ENCODE results near the gene ZNF282. TPM values are rescaled to one million over a fixed set of nuclear protein-coding genes. Genes with fewer than 3 reads are reported as not detected.

Gene ZNF282
- total RNA-seq, 1 experiment from 2014 or later, result 44.0 TPM

DNA sequence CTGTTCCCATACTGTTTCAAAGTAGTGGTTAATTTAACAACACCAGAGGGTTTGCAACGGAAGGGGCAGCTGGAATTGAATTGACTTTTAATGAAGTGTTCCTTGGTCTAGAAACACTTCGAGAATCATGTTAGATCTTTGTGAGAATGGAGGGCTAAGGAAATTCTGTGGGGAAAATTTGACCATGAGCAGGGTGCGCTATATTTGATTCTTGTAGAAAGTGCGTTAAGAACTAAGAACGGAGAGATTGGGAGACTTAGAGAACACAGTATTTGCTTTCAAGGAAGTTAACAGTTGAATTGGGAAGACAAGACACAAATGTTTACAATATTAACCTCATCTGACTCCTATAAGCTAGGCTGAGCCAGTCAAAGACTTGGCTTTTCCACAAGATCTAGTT lies 45.3 kb downstream of the ZNF282 start:
- TF ChIP-seq, protein P1, sequence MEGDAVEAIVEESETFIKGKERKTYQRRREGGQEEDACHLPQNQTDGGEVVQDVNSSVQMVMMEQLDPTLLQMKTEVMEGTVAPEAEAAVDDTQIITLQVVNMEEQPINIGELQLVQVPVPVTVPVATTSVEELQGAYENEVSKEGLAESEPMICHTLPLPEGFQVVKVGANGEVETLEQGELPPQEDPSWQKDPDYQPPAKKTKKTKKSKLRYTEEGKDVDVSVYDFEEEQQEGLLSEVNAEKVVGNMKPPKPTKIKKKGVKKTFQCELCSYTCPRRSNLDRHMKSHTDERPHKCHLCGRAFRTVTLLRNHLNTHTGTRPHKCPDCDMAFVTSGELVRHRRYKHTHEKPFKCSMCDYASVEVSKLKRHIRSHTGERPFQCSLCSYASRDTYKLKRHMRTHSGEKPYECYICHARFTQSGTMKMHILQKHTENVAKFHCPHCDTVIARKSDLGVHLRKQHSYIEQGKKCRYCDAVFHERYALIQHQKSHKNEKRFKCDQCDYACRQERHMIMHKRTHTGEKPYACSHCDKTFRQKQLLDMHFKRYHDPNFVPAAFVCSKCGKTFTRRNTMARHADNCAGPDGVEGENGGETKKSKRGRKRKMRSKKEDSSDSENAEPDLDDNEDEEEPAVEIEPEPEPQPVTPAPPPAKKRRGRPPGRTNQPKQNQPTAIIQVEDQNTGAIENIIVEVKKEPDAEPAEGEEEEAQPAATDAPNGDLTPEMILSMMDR (IDR thresholded peaks at IDR 0.05; ENCODE audit: insufficient read depth in 1 of 2, low read depth in 1 of 2, low read length in 1 of 2, severe bottlenecking in 1 of 2, unreplicated experiment in 1 of 2), result no peak
- peaks cover 9% of the 10 kb centered on the region; the same call in 1 of the 2 replicates for H3K9me3 ChIP-seq
- H3K4me3 ChIP-seq (ENCODE audit: low read depth, low read length), result peak overlapping the region; percentile 99
- intact Hi-C loops (cut with micrococcal nuclease; ENCODE audit: unreplicated experiment), result no loop called here
- H3K36me3 ChIP-seq (ENCODE audit: control insufficient read depth, insufficient read depth, low read length), result no peaks in the 10 kb centered on the region
- ChIA-PET POLR2A (no interaction called here), CTCF (interaction anchor here (1.5 kb wide), 1 partner anchor 21 kb away, joined by 4 read pairs; the partner anchor contains the start of gene ZNF783)
- Mint-ChIP-seq H3K9me3 (ENCODE audit: unreplicated experiment) (peaks cover 10% of the 10 kb centered on the region), H3K4me1 (ENCODE audit: low read depth, unreplicated experiment) (peaks cover 7% of the 10 kb centered on the region), H3K36me3 (ENCODE audit: insufficient read depth, unreplicated experiment) (peaks cover 20% of the 10 kb centered on the region), H3K27me3 (ENCODE audit: insufficient read depth, unreplicated experiment) (no peaks in the 10 kb centered on the region), H3K27ac (ENCODE audit: unreplicated experiment) (no peak overlapping the region), H3K4me3 (ENCODE audit: unreplicated experiment) (peak overlapping the region; percentile 92)
- DNase-seq, result no peak
- TSS peak; percentile 64 for BruUV-seq (replicated peaks)
- H3K27me3 ChIP-seq (replicated peaks; ENCODE audit: control insufficient read depth, insufficient read depth, low read length), result no peaks in the 10 kb centered on the region
- peaks cover 6% of the 10 kb centered on the region for H3K4me1 ChIP-seq

DNA sequence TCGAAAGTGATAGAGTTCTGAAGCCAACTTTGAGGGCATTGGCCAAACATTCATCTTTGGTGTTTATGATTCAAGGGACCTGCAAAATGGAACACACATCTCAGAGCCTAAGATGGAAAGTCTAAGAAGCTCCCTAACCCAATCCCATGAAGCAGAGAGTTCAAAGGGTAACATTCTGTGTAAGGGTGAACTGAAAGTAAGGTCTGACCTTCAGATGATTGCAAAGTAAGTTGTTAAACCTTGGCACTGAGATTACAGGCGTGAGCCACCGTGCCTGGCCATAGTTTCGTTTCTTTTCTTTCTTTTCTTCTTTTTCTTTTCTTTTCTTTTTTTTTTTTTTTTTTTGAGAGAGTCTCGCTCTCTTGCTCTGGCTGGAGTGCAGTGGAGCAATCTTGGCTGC lies 46.4 kb downstream of the ZNF282 start:
- intact Hi-C loops (cut with micrococcal nuclease; ENCODE audit: unreplicated experiment), result no loop called here
- no peaks in the 10 kb centered on the region for H3K27me3 ChIP-seq (replicated peaks; ENCODE audit: control insufficient read depth, insufficient read depth, low read length)
- TF ChIP-seq, protein P1 (IDR thresholded peaks at IDR 0.05; ENCODE audit: insufficient read depth in 1 of 2, low read depth in 1 of 2, low read length in 1 of 2, severe bottlenecking in 1 of 2, unreplicated experiment in 1 of 2), result no peak
- no peaks in the 10 kb centered on the region for H3K27me3 Mint-ChIP-seq (ENCODE audit: insufficient read depth, unreplicated experiment)
- H3K4me3 Mint-ChIP-seq (ENCODE audit: unreplicated experiment), result no peak overlapping the region
- peaks cover 10% of the 10 kb centered on the region for H3K9me3 Mint-ChIP-seq (ENCODE audit: unreplicated experiment)
- H3K4me1 ChIP-seq, result peaks cover 6% of the 10 kb centered on the region
- peaks cover 20% of the 10 kb centered on the region for H3K36me3 Mint-ChIP-seq (ENCODE audit: insufficient read depth, unreplicated experiment)
- ChIA-PET CTCF (interaction anchor here (1.5 kb wide), 1 partner anchor 20 kb away, joined by 4 read pairs; the partner anchor contains the start of gene ZNF783), POLR2A (no interaction called here)
- no peak overlapping the region for H3K4me3 ChIP-seq (ENCODE audit: low read depth, low read length)
- BruUV-seq (replicated peaks), result no TSS peak
- H3K9me3 ChIP-seq, result peaks cover 9% of the 10 kb centered on the region; the same call in 1 of the 2 replicates
- peaks cover 7% of the 10 kb centered on the region for H3K4me1 Mint-ChIP-seq (ENCODE audit: low read depth, unreplicated experiment)
- H3K36me3 ChIP-seq (ENCODE audit: control insufficient read depth, insufficient read depth, low read length), result no peaks in the 10 kb centered on the region
- H3K27ac Mint-ChIP-seq (ENCODE audit: unreplicated experiment), result no peak overlapping the region
- DNase-seq, result no peak

DNA sequence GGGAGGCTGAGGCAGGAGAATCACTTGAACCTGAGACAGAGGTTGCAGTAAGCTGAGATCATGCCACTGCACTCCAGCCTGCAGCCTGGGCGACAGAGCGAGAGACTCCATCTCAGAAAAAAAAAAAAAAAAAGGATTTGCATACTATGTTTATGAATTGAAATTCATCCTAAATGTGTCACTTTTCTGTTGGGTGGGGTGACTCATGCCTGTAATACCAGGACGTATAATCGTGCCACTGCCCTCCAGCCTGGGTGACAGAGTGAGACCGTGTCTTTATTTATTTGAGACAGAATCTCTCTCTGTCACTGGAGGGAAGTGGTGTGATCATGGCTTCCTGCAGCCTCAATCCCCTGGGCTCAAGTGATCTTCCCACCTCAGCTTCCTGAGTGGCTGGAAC lies 49.9 kb downstream of the ZNF282 start:
- intact Hi-C loops (cut with micrococcal nuclease; ENCODE audit: unreplicated experiment), result no loop called here
- peaks cover 15% of the 10 kb centered on the region for H3K36me3 Mint-ChIP-seq (ENCODE audit: insufficient read depth, unreplicated experiment)
- H3K9me3 ChIP-seq, result peaks cover 9% of the 10 kb centered on the region; the same call in 1 of the 2 replicates
- no peaks in the 10 kb centered on the region for H3K36me3 ChIP-seq (ENCODE audit: control insufficient read depth, insufficient read depth, low read length)
- ChIA-PET POLR2A (no interaction called here), CTCF (no interaction called here)
- H3K4me1 Mint-ChIP-seq (ENCODE audit: low read depth, unreplicated experiment), result peaks cover 7% of the 10 kb centered on the region
- peaks cover 6% of the 10 kb centered on the region for H3K4me1 ChIP-seq
- no peaks in the 10 kb centered on the region for H3K27me3 ChIP-seq (replicated peaks; ENCODE audit: control insufficient read depth, insufficient read depth, low read length)
- H3K4me3 Mint-ChIP-seq (ENCODE audit: unreplicated experiment), result no peak overlapping the region
- no peak overlapping the region for H3K27ac Mint-ChIP-seq (ENCODE audit: unreplicated experiment)
- H3K4me3 ChIP-seq (ENCODE audit: low read depth, low read length), result no peak overlapping the region
- peaks cover 10% of the 10 kb centered on the region for H3K9me3 Mint-ChIP-seq (ENCODE audit: unreplicated experiment)
- BruUV-seq (replicated peaks), result no TSS peak
- DNase-seq, result no peak
- H3K27me3 Mint-ChIP-seq (ENCODE audit: insufficient read depth, unreplicated experiment), result no peaks in the 10 kb centered on the region
- TF ChIP-seq, protein P1 (IDR thresholded peaks at IDR 0.05; ENCODE audit: insufficient read depth in 1 of 2, low read depth in 1 of 2, low read length in 1 of 2, severe bottlenecking in 1 of 2, unreplicated experiment in 1 of 2), result no peak

All from Caco-2 (cell line).